Activated T-helper 1 cell treated with Interleukin-2 at 50 U/mL for 16 hours (primary cell): ENCODE measurements around the gene ANKRD42.

ENCODE experiments used
- DNase-seq: peaks from one replicate; pipeline ENCODE4 v3.0.0-alpha.2; 2020; ENCODE audit warnings: low read depth

Gene ANKRD42

GRCh38 chr11:83287631-83288030 is 94.1 kb downstream of the ANKRD42 start:
- no peak for DNase-seq

GRCh38 chr11:83292709-83293456 is 99.4 kb downstream of the ANKRD42 start:
- no peak for DNase-seq

DNA sequence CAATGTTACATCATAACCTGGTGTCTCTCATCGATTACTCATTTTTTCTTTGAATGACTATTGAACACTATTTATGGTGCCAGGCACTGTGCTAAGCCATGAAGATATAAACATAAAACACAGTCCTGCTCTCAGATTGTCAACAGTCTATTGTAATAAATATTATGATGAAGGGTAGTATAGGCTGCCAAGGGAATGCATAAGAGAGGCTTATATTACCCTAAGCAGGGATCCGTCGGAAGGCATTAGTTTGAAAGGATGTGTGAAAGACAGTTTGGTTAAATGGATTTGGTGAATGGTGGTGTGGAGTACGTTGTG is 99.9 kb downstream of the ANKRD42 start:
- DNase-seq, result no peak

DNA sequence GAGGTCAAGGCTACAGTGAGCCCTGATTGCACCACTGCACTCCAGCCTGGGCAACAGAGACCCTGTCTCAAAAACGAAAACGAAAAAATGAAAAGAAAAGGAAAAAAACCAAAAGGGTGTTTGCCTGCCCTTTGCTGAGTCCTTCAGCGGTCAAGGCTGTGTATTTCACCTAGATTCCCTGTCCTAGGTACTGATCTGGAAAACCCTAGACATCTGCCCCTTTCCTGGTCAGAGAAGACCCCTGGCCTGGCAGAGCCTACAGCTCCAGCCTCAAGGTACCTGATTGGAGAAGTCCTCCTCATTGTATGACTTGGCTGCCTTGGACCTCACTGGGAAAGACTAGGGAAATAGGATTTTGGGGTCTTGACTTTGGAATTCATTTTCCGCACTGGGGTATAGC is 100.7 kb downstream of the ANKRD42 start:
- no peak for DNase-seq
